NCI-H446 (cell line): ENCODE data around the gene ATP8A2.
"Not testable (repeated sequence)": the region's sequence is repeated elsewhere in the genome, so short reads cannot be mapped to it uniquely, and the experiment has no call there.

Source experiments
- DNase-seq, 2 experiments: peaks; one replicate each; lab custom pipeline; 2025; lab: John Stamatoyannopoulos, UW

Gene ATP8A2

GRCh38 chr13:25922376-25922775 lies 550.6 kb downstream of the ATP8A2 start:
- no peak for DNase-seq

GRCh38 chr13:25923217-25924085 lies 551.7 kb downstream of the ATP8A2 start:
- no peak for DNase-seq

- no peak for DNase-seq
Measured at GRCh38 chr13:25927363-25927762, 555.6 kb downstream of the ATP8A2 start.

GRCh38 chr13:25927932-25928331 lies 556.2 kb downstream of the ATP8A2 start:
- peak; percentile 7 to 31 for DNase-seq

GRCh38 chr13:25928941-25929505 lies 557.2 kb downstream of the ATP8A2 start:
- DNase-seq: no peak

GRCh38 chr13:25929816-25930215 lies 558.0 kb downstream of the ATP8A2 start:
- DNase-seq: no peak

- no peak for DNase-seq
Measured at GRCh38 chr13:25930653-25931052, 558.9 kb downstream of the ATP8A2 start.

- no peak for DNase-seq
Measured at GRCh38 chr13:25932365-25932764, 560.6 kb downstream of the ATP8A2 start.

- no peak for DNase-seq
Measured at GRCh38 chr13:25933520-25933919, 561.7 kb downstream of the ATP8A2 start.

- no peak for DNase-seq
Measured at GRCh38 chr13:25934127-25934526, 562.4 kb downstream of the ATP8A2 start.

GRCh38 chr13:25939961-25940687 lies 568.4 kb downstream of the ATP8A2 start:
- no peak for DNase-seq

- DNase-seq: no peak
Measured at GRCh38 chr13:25943081-25943480, 571.3 kb downstream of the ATP8A2 start.

GRCh38 chr13:25943658-25944057 lies 571.9 kb downstream of the ATP8A2 start:
- DNase-seq: no peak

GRCh38 chr13:25945596-25945995 lies 573.8 kb downstream of the ATP8A2 start:
- no peak for DNase-seq

GRCh38 chr13:25946321-25946720 lies 574.5 kb downstream of the ATP8A2 start:
- DNase-seq: no peak

GRCh38 chr13:25948910-25949309 lies 577.1 kb downstream of the ATP8A2 start:
- no peak for DNase-seq

- DNase-seq: no peak
Measured at GRCh38 chr13:25951831-25952230, 580.1 kb downstream of the ATP8A2 start.

- DNase-seq: not testable (repeated sequence)
Measured at GRCh38 chr13:25954080-25954479, 582.3 kb downstream of the ATP8A2 start.

- DNase-seq: not testable (repeated sequence)
Measured at GRCh38 chr13:25954943-25955342, 583.2 kb downstream of the ATP8A2 start.

- no peak for DNase-seq
Measured at GRCh38 chr13:25958986-25959385, 587.2 kb downstream of the ATP8A2 start.

GRCh38 chr13:25961294-25961693 lies 589.5 kb downstream of the ATP8A2 start:
- no peak for DNase-seq

- no peak for DNase-seq
Measured at GRCh38 chr13:25963674-25964073, 591.9 kb downstream of the ATP8A2 start.

GRCh38 chr13:25965596-25965995 lies 593.8 kb downstream of the ATP8A2 start:
- no peak for DNase-seq
